Right renal pelvis (tissue), 4 donors: ENCODE measurements around the gene ZMAT5. TPM values are rescaled to one million over a fixed set of nuclear protein-coding genes. Genes with fewer than 3 reads are reported as not detected.

ENCODE experiments used
- DNase-seq, 4 donors: peaks; one replicate each; pipeline ENCODE4 v3.0.0-alpha.2; 2013; ENCODE audit warnings: low read depth in 4 of 4, low spot score in 3 of 4, missing footprints in 1 of 4
- polyA plus RNA-seq, 4 donors: library from polyadenylated mRNA; unstranded; fragments of 120-200 nt; gene quantifications; one replicate each; pipeline ENCODE4 v1.2.1, GENCODE V29; 2013; ENCODE audit not compliant: insufficient read length in 4 of 4

ZMAT5 gene
- polyA plus RNA-seq, 4 donors = 22.8 to 29.7 (median 24.7) TPM

GRCh38 chr22:29787371-29787980, 20.7 kb upstream of the ZMAT5 start:
- no peak for DNase-seq

GRCh38 chr22:29786031-29786430, 19.2 kb upstream of the ZMAT5 start:
- no peak for DNase-seq

GRCh38 chr22:29784451-29785361, 17.9 kb upstream of the ZMAT5 start:
- no peak for DNase-seq

GRCh38 chr22:29782061-29782845, 15.4 kb upstream of the ZMAT5 start:
- no peak for DNase-seq

GRCh38 chr22:29780748-29781676, 14.2 kb upstream of the ZMAT5 start:
- no peak for DNase-seq

- no peak for DNase-seq
Observed at GRCh38 chr22:29780220-29780619, 13.4 kb upstream of the ZMAT5 start.

- no peak for DNase-seq
Observed at GRCh38 chr22:29773233-29773632, 6.4 kb upstream of the ZMAT5 start.

- no peak for DNase-seq
Observed at GRCh38 chr22:29772170-29772641, 5.4 kb upstream of the ZMAT5 start.

GRCh38 chr22:29769723-29770321, 3.0 kb upstream of the ZMAT5 start:
- no peak for DNase-seq

- DNase-seq = no peak
Observed at GRCh38 chr22:29768052-29768693, 1.4 kb upstream of the ZMAT5 start.

GRCh38 chr22:29767171-29768051, 604 bp upstream of the ZMAT5 start, which contains the start of gene UQCR10:
UQCR10 (plus strand) TSS chr22:29767369; CDS start chr22:29767399, 30 bp downstream.
- peak; percentile 83 to 86 (median 84) for DNase-seq

- DNase-seq = peak in 1 of 4 donors; percentile 12
Observed at GRCh38 chr22:29765905-29766631, 739 bp downstream of the ZMAT5 start.

GRCh38 chr22:29762263-29762662, 4.5 kb downstream of the ZMAT5 start:
- no peak for DNase-seq

- DNase-seq = no peak
Observed at GRCh38 chr22:29758959-29759358, 7.8 kb downstream of the ZMAT5 start.

- no peak for DNase-seq
Observed at GRCh38 chr22:29758068-29758622, 8.7 kb downstream of the ZMAT5 start.

- no peak for DNase-seq
Observed at GRCh38 chr22:29757096-29757495, 9.7 kb downstream of the ZMAT5 start.

- no peak for DNase-seq
Observed at GRCh38 chr22:29756341-29756740, 10.5 kb downstream of the ZMAT5 start.
